GM10248 (cell line): ENCODE data around the gene COPS7A.

ENCODE experiments used
- CTCF ChIA-PET: fragments of 300-600 bp; sonication (Branson Sonifier 250); formaldehyde crosslinking; extraction: SDS; loops from one replicate; lab custom pipeline; 2021; ENCODE audit warnings: antibody characterized with exemption; lab: Yijun Ruan, JAX
- POLR2A ChIA-PET: fragments of 350-650 bp; sonication (Branson Sonifier 250); formaldehyde crosslinking; extraction: SDS; loops from one replicate; lab custom pipeline; 2020; ENCODE audit warnings: antibody characterized with exemption; lab: Yijun Ruan, JAX
- DNase-seq: peaks from one replicate; pipeline ENCODE4 v3.0.0; 2012; ENCODE audit errors: extremely low spot score
- CTCF ChIP-seq: IDR thresholded peaks from 2 replicates; pipeline ENCODE4 v1.5.1; 2012; ENCODE audit warnings: mild to moderate bottlenecking, low read depth; ENCODE audit errors: extremely low read depth, missing control alignments, control extremely low read depth

Gene COPS7A

GRCh38 chr12:6748761-6749160, 24.9 kb downstream of the COPS7A start:
- TF ChIP-seq CTCF, result no peak
- ChIA-PET POLR2A (no interaction called here), CTCF (interaction anchor here (1.3 kb wide), 1 partner anchor 18 kb away, joined by 5 read pairs; no protein-coding TSS in a partner anchor)
- DNase-seq, result no peak

- CTCF ChIA-PET, result interaction anchor here (1.2 to 5.9 kb wide), 3 partner anchors 16 to 83 kb away, joined by 3 to 80 read pairs (median 3); partner anchors contain the start of gene PTMS
- POLR2A ChIA-PET, result no interaction called here
- TF ChIP-seq CTCF, result no peak
- DNase-seq, result no peak
These were observed 26.7 kb downstream of the COPS7A start for GRCh38 chr12:6750506-6750905.

GRCh38 chr12:6751767-6752166, 27.9 kb downstream of the COPS7A start:
- POLR2A ChIA-PET, result interaction anchor here (1.4 to 2.0 kb wide), 2 partner anchors 15 to 281 kb away, joined by 6 to 15 read pairs; partner anchors contain the start of genes PTMS and VAMP1
- CTCF ChIA-PET, result interaction anchor here (1.2 to 5.9 kb wide), 19 partner anchors 8 to 153 kb away, joined by 3 to 80 read pairs (median 13); partner anchors contain the start of genes COPS7A, LRRC23, P3H3 and PTMS
- no peak for TF ChIP-seq CTCF
- DNase-seq, result no peak

GRCh38 chr12:6752167-6752920, 28.5 kb downstream of the COPS7A start:
- POLR2A ChIA-PET, result interaction anchor here (0.6 to 2.0 kb wide), 6 partner anchors 14 to 282 kb away, joined by 3 to 15 read pairs (median 5); partner anchors contain the start of genes PTMS, TPI1 and VAMP1
- no peak for TF ChIP-seq CTCF
- DNase-seq, result peak; percentile 48
- CTCF ChIA-PET, result interaction anchor here (0.7 to 5.9 kb wide), 44 partner anchors 8 to 216 kb away, joined by 3 to 80 read pairs (median 7); partner anchors contain the start of genes CDCA3, COPS7A, GNB3 and LAG3

- POLR2A ChIA-PET, result interaction anchor here (1.0 to 2.0 kb wide), 7 partner anchors 11 to 283 kb away, joined by 3 to 15 read pairs (median 6); partner anchors contain the start of genes COPS7A, PTMS, TPI1 and VAMP1
- DNase-seq, result peak; percentile 99
- peak; percentile 96 for TF ChIP-seq CTCF
- CTCF ChIA-PET, result interaction anchor here (0.6 to 5.9 kb wide), 59 partner anchors 9 to 394 kb away, joined by 3 to 80 read pairs (median 5); partner anchors contain the start of genes CD4, CDCA3, COPS7A and GNB3
These were observed 29.3 kb downstream of the COPS7A start, which contains the start of gene MLF2 for GRCh38 chr12:6752921-6753771. TSS of gene MLF2 (minus strand) at chr12:6753141. CDS start at chr12:6752334, 807 bp downstream.
